NOMO-1 treated with dmso at 0.1 percent for 144 hours (cell line): ENCODE measurements around the gene CCDC63.
A peak's percentile ranks its signal among the peaks of the same experiment; 100 is the strongest.

Source experiments
- DNase-seq: peaks from one replicate; lab custom pipeline; 2025; ENCODE audit not compliant: unreplicated experiment; lab: John Stamatoyannopoulos, UW

Gene CCDC63

DNA sequence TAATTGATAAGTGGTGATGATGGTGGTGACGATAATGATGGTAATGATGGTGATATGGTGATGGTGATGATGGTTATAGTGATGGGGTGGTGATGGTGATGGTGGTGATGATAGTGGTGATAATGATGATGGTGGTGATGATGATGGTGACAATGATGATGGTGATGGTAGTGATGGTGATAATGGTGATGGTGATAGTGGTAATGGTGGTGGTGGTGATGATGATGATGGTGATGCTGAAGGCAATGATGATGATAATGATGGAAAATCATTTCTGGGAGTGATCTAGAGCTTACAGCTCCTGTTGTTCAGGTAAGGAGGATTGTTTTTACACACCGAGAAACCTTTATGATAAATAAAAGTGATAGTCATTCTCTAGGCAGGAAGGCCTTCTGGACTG lies 33.9 kb downstream of the CCDC63 start:
- no peak for DNase-seq

DNA sequence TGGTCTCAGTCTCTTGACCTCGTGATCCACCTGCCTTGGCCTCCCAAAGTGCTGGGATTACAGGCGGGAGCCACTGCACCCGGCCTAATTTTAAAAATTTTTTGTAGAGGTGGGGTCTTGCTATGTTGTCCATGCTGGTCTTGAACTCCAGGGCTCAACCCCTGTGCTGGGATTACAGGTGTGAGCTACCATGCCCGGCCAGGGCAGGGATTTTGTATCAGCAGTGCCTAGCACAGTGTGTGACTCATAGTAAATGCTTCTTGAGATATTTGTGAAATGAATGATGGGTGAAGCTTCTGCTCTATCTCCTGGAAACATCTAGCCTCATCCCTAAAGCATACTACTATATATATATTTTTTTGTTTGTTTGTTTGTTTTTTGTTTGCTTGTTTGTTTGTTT lies 36.5 kb downstream of the CCDC63 start:
- DNase-seq = no peak

DNA sequence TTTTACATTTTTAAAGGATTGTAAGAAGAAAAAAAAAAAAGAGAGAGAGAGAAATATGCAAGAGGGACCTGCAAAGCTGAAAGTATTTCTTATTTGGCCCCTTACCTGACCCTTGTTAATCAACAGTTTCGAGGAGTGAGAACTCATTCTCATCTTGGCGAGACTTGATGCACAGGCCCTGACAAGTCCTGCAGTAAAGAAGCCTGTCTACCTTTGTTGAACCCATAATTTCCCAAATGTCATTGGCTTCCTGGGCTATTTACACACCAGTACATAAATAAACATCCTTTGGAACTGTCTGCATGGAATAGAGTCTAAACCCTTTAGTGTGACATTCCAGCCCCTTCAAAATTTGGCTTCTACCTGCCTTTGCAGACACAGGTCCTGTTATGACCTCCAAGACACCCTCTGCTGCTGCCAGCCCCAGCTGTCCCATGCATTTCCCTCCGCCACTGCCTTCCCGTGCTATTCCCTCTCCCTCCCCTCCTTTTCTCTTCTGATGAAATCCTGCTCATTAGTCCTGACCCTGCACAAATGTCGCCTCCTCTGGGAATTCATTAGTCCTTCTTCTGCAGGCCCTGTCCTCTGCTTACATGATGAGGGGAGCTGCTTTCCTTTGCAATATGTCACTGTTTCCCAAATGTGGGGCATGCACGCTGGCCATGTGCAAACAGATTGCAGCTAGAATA lies 38.5 kb downstream of the CCDC63 start:
- no peak for DNase-seq

DNA sequence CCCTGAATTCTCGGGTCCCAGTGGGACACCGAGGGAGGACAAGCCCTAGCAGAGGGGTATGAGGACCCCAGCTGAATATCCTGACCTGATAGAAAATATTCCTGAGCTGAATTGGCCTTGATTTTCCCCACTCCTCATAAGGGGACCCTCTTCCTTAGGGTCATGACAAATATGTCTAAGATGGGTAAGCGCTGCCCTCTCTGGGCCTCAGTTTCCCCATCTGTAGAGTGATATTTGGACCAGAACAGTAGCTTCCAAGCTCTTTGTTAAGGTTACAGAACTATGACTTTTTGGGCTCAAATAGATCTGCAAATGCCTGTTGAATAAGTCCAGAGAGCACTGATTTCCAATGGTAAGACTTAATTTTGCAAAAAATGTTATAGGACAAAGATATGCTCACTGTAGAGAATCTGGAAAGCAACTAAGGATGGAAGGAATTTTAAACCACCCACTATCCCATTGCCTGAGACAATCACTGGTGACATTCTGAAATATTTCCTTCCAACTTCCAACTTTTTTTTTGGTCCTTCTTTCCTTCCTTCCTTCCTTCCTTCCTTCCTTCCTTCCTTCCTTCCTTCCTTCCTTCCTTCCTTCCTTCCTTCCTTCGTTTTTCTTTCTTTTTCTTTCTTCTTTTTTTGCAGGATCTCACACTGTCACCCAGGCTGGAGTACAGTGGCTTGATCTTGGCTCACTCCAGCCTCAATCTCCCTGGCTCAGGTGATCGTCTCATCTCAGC lies 41.6 kb downstream of the CCDC63 start:
- no peak for DNase-seq

DNA sequence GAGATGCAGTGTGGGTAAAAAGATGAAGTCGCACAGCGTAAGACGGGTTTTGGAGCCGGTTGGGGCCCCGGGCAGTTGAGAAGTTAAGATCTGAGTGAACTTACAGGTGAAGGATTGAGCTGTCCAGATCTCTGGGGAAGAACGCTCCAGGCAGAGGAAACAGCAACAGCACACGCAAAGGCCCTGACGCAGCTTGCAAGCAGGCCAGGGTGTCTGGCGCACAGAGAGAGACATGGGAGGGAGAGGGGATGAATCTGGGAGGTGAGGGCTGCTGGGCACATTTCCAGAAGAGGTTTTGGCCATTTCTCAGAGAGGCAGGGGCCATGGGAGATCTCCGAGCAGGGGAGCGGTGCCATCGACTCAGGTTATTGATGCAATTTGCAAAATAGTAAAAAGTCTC lies 42.6 kb downstream of the CCDC63 start:
- DNase-seq = no peak

DNA sequence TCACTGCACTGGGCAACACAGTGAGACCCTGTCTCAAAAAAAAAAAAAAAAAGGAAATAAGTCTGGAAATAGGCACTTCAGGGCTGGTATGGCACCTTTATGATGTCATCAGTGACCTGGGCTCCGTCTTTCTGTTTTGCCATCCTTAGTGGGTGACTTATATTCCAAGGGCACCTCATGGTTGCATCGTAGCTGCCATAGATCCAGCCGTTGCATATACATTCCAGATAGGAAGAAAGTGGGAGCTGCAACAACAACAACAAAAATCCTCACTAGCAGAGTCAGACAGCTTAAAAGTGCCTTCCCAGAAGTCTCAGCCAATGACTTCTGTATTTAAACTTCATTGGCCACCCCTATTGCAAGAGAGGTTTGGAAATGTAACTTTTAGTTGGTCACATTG lies 47.2 kb downstream of the CCDC63 start:
- no peak for DNase-seq

DNA sequence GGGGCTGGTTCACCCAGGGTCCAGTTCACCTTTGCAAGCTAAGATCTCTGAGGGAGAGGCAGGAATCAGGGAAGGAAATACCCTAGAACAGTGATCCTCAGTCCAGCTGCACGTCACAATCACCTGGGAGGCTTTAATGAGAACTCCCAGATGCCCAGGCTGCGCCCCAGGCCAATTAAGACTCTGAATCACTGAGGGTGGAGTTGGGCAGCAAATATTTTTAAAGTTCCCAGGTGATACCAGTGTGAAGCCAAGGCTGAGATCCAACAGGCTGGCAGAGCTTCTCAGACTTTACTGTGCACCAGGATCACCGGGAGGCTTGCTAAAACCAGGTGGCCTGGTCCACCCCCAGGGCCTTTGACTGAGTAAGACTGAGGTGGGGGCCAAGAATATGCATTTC lies 49.8 kb downstream of the CCDC63 start:
- DNase-seq = no peak

DNA sequence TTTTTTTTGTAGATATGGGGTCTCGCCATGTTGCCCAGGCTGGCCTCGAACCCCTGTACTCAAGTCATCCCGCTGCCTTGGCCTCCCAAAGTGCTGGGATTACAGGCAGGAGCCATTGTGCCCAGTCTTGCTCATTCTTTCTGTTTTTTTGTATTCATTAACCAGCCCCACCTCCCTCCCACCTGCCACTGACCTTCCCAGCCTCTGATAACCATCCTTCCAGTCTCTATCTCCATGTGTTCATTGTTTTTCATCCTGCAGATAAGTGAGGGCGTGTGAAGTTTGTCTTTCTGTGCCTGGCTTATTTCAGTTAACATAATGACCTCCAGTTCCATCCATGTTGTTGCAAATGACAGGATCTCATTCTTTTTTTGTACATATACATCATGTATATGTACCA lies 54.6 kb downstream of the CCDC63 start:
- no peak for DNase-seq

DNA sequence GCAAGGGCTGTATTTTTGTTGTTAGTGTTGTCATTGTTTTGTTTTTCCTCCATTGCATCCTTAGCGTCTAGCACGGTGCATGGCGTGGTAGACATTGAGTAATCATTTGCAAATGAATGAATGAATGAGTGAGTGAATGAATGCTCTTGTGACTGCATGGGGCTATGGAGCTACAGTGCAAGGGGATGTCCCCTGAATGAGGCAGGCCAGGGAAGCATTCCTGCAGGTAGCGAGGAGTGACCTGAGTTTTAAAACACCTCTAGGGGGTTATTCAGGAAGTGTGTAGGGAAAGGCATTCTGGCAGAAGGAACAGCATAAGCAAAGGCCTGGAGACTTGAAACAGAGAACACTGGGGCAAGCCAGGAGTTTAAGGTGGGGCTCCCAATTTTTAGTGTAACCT lies 56.7 kb downstream of the CCDC63 start:
- no peak for DNase-seq

DNA sequence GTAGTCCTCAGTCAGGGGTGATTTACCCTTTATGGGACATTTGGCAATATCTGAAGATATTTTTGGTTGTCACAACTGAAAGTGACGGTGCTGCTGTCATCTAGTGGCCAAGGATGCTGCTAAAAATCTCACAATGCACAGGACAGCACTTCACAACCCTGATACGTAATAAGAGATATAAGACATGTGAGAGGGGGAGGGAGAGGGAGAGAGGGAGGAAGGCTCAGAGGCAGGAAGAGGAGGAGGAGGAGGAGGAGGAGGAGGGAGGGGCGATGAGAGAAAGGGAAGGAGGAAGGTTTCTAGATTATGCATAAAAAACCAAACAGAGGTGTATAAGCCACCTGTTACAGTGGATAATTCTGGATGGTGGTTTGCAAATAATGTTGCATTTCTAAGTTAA lies 59.3 kb downstream of the CCDC63 start:
- DNase-seq = peak; percentile 21

DNA sequence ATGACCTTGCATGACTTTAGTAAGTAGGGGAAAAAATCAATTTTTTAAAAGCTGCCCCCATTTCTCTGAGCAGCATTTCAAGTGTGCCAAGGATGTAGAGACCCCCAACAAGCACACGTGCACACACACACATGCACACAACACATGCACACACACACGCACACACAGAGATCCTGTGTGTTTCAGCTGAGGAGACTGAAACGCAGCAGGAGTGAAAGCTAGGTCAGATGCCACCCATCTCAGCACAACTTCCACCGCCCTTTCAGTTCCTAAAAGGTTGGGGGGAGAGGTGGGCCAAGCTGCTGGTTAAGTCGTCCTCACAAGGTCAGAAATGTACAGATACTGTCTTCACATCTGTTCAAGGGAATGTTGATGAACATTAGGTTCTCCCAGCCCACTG lies 59.7 kb downstream of the CCDC63 start:
- no peak for DNase-seq

DNA sequence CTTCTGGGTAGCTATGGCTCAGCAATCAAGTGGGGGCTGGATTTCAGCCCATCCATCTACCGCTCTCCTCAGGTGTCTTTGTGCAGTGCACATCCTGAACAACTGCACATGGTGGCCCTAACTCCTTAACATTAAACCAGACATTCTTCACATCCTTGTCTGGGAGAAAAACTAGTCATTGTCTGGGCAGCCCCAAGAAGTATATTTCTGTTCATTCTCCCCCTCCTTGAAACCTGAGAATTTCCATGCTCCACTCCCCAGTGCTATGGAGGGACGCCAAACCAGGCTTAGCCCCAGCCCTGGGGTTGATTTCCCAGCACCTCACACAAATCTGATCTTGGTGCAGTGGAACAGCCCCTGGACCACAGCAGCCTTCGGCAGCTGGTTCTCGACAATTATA lies 60.2 kb downstream of the CCDC63 start:
- DNase-seq = no peak

DNA sequence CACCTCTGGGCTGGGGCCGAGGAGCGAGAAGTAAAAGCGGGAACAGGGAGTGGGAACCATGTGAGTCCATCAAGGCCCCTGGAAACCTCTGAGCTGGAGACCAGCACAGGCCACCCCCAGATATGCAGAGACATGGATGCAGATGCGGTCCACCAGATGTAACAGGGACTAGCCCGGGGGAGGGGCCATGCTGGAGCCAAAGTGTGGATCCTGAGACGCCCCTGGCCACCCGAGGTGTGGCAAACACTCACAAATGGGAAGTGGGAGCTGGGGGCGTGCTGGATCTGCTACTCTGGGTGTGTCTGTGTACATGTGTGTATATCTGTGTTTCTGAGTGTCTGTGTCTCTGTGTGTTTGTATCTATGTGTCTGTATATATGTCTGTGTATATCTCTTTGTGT lies 60.8 kb downstream of the CCDC63 start:
- DNase-seq = no peak

DNA sequence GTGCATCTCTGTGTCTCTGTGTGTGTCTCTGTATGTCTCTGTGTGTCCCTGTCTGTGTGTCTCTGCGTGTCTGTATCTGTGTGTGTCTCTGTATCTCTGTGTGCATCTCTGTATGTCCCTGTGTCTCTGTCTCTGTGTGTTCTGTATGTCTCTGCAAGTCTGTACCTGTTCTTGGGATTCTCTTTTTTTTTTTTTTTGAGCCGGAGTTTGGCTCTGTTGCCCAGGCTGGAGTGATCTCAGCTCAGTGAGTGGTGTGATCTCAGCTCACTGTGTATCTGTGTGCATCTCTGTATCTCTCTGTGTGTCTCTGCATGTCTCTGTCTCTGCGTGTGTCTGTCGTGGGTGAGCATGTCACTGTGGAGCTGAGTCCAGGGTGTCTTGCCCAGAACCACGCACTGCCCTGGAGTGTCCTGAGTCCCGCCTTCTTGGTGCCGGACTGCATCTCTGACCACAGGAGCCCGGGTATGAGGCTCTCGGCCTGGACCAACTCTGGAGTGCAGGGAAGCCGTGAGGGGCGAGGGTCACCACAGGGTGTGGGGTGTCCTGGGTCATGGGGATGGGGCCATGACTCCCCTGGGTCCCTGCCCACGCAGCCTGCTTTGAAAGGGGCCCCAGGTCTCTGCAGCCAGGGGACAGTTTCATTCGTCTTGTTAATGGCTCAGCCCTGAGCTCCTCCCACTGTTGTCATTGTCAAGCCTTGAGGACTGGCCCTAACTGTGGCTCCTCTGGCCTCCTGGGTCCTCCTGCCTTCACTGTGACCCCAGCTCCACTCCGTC lies 61.8 kb downstream of the CCDC63 start:
- no peak for DNase-seq

DNA sequence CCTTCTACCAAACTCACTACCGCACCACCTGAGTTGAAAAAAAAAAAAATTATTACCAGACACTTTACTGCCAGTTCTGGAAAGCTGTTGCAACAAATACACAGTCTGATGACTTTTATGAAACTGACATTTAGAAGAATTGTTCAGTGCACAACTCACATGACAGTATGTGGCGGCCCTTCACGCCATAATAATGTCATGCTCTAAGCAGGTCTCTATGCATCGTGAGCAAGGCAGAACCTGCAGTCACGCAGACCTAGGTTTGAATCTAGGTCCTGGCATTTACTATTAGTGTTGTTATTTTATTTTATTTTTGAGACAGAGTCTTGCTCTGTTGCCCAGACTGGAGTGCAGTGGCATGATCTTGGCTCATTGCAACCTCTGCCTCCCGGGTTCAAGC lies 65.5 kb downstream of the CCDC63 start:
- DNase-seq = no peak

DNA sequence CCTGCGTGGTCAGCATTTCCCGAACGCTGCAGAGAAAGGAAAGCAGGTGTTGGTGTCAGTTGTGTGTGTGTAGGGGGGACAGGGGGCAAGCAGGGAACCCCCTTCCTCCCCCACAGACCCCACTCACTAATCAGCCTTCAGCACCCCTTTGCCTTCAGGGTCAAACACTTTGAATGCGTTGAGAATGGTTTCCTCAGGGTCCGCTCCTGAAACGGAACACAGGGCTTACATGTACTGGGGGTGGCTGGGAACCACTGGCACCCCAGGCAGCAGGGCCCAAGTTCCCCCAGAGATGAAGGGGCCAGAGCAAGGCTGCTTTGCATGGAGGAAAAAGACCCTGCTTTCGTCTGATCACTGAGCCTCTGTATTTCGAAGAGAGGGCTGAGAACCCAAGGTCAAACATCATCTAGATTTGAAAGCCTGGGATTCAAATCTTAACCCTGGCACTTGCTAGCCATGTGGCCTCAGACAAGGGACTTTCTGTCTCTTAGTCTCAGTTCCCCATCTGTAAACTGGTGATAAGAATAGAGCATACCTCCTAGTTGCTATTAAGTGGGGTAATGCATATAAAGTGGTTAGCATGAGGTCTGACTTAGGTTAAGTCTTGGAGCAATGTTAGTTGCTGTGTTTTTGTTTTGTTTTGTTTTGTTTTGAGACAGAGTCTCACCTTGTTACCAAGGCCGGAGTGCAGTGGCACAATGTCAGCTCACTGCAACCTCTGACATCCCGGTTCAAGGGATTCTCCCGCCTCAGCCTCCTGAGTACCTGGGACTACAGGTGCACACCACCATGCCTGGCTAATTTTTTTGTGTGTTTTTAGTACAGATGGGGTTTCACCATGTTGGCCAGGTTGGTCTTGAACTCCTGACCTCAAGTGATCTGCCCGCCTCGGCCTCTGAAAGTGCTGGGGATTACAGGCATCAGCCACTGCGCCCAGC lies 66.6 kb downstream of the CCDC63 start:
- DNase-seq = peak; percentile 24

DNA sequence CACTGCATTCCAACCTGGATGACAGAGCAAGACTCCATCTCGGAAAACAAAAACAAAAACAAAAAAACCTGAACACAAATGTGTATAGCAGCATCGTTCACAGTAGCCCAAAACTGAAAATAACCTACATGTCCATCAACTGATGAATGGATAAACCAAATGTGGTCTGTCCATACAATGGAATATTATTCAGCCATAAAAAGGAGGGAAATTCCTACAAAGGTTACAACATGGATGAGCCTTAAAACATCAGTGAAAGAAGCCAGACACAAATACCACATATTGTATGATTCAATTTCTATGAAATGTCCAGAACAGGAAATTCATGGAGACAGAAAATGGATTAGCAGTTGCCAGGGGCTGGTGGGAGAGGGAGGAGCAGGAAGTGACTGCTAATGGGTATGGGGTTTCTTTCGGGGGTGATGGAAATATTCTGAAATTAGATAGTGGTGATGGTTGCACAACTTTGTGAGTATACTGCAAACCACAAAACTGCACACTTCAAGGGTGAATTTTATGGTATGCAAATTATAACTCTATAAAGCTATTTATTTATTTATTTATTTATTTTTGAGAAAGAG lies 69.6 kb downstream of the CCDC63 start:
- no peak for DNase-seq

DNA sequence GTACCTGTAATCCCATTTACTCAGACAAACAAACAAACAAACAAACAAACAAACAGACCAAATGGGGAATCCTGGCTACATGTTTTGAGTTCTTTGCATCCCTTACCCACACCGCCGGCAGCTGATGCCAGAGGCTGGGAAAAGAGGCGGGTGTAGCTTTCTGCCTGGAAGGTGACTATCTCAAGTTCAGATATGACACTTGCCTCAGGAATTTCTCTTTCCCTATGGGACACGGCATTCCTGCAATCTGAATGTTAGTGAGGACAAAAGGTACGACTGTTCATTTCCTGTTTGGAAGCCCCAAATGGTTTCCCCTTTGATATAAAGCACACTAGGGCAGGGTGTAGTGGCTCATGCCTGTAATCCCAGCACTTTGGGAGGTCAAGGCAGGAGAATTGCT lies 70.7 kb downstream of the CCDC63 start:
- DNase-seq = no peak

DNA sequence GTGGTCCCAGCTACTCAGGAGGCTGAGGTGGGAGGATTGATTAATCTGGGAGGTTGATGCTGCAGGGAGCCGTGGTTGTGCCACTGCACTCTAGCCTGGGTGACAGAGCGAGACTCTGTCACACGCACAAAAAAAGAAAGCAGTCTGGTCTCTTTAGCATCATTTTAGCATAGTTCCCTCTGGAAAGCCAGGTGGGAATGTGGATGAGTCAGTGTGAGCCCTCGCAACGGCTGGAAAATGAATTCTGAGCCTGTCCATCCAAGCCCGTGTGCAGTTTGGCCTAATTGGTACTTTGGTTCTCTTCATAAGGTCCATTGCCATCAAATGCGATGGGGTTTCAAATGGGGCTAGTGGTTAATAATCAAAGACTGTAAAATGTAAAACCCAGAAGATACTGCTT lies 71.2 kb downstream of the CCDC63 start:
- DNase-seq = no peak

DNA sequence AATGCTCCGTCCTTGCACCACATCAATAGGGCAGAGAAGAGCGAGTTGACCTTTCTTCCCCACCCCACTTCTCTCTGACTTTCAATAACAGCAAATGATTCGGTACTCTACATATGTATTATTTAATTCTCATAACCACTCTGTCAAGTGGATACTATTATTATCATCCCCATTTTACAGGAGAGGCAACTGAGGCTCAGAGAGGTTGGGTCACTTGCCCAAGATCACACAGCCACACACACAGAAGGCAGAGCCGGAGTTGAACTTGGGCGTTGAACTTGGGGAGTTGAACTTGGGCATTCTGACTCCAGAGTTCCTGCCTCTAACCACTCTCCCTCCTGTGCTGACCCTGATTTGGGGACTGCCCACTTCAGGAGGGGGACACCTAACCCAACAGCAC lies 72.9 kb downstream of the CCDC63 start:
- no peak for DNase-seq
